NCI-H1105 treated with DMSO at 0.1 percent for 48 hours (cell line): ENCODE data around the gene HIVEP3.

Experiments used
- DNase-seq: peaks from one replicate; lab custom pipeline; 2025; lab: John Stamatoyannopoulos, UW

The HIVEP3 gene

GRCh38 chr1:41848216-41848952 is 70.3 kb downstream of the HIVEP3 start:
- DNase-seq = no peak

GRCh38 chr1:41847733-41848132 is 71.0 kb downstream of the HIVEP3 start:
- no peak for DNase-seq

DNA sequence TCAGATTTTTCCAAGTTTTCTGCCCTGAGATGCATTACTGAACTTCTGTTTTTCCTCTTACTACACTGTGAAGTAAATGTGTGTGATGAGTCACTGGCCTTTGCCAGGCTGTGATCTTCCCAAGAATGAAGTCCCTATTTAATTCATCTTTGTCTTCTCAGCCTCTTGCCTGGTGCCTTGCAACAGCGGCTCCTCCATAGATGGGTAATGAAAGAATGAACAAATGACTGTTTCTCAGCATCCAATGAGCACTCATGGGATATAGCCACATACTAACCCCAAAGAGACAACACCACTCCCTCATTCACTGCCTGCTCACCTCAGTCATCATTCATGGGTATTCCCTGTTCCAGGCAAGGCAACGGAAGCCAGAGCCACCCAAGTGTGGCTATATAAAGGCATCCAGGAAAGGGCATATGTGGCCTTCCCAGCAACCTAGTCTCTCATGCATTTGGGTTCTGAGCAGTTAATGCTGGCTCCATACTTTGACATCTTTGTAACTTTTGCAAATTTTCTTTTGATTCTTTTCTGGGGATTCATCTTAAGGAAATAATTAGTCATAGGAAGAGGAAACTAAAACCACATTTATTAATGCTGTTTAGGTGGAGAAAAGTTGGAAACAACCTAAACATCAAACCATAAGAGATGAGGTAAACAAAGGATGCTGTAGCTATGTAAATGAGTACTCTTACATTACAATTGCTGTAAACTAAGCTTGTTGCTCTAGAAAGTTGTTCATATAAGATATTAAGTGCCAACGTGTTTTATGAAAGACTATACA is 71.9 kb downstream of the HIVEP3 start:
- DNase-seq = no peak

DNA sequence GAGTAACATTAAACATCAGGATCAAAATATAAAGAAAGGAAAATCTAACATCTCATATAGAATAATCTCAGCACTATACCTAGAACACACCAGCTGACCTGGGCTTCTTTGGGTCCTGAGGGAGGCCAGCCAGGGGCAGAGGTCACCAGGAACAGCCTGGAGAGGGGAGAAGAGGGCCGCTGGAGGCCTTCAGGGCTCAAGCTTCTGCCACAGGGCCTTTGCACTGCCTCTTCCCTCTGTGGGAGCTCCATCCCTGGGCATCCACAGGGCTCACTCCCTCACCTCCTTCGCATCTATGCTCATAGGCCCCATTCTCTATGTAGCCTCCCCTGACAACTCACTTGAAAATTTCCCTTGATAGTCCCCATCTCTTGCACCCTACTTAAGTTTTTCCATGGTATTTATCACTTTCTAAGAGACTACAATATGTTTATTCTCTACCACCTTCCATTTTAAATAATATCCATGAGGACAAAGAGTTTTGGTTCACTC is 73.9 kb downstream of the HIVEP3 start:
- DNase-seq = no peak

DNA sequence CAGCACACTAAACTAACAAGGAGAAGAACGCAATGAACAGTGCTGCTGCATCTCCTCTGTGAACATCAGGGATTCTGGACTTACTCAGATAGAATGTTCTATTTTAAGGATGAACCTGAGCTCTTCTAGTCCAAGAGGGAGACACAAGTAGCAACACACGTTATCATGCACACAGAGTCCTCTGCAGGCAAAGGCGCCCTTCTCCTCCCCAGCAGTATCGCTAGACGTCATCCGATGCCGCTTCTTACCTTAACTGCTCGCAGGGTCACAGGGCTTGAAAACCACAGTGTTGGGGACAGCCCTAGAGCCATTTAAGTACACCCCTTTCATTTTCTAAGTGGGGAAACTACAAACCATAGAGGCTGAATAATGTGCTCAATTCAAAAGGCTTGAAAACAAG is 74.5 kb downstream of the HIVEP3 start:
- no peak for DNase-seq

GRCh38 chr1:41842993-41843755 is 75.5 kb downstream of the HIVEP3 start:
- no peak for DNase-seq

DNA sequence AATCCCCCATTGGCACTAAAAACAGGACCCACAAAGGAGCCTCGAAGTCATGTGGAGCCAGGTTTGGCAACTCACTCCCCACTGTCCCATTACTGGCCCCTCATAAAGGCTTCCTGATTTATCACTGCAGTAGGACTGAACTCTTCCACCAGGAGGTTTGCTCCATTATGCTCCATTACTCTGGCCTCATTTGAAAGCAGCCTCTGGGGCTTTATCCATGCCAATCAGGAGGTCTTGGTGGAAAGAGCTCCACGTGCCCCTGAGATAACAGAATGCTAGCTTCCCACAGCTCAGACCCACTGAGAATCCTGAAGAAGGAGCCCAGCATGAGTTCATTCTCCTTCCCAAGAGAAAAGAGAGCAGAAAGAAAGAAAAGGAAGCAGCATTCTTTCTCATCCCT is 76.4 kb downstream of the HIVEP3 start:
- no peak for DNase-seq

DNA sequence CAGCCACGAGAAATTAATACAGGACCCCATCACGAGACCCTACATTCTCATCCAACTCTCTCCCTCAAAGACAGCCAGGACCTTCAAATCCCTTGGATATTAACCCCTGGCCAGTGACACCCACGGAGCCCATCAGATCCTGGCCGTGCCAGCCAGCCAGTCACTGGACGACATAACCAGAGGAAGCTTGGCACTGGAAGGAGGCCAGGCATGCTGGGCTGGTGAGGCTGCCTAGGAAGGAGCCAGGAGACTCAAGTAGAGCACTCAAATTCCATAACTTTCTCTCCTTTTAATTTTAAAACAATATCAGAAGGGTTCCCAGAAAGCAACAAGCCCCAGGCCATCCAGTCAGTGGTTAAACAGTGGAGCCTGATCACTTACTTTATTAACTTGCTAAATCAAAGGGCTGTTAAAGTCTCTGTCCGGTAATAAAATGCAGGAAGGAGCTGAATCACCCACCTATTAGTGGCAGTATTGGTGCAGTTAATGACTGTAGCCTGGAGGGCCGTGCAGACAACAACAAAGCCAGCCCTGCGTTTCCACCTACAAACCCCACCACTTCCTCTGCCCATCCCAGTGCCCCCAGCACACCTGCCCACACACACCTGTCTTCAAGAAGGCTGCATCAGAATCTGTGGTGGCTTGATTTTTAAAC is 78.0 kb downstream of the HIVEP3 start:
- DNase-seq = no peak

DNA sequence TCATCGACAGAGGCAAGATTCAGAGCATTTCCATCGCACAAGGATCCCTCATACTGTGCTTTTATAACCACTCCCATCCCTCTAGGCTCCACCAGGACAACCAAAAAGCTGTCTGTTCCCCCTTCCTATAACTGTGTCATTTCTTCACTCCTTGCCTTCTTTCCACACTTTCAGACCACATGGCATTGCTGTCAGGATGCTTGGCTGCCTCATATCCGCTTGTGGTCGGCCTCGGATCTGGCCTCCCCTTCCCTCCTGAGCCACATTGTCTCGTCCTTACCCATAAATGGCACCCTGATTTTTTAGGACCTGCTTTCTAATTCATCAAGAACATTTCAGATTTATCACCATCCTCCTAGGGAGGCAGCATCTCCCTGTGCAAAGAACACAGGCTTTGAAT is 80.5 kb downstream of the HIVEP3 start:
- DNase-seq = no peak

GRCh38 chr1:41837691-41838090 is 81.0 kb downstream of the HIVEP3 start:
- DNase-seq = no peak

GRCh38 chr1:41835485-41835884 is 83.2 kb downstream of the HIVEP3 start:
- no peak for DNase-seq

- DNase-seq = no peak
Measured at GRCh38 chr1:41833519-41834000, 85.2 kb downstream of the HIVEP3 start.

DNA sequence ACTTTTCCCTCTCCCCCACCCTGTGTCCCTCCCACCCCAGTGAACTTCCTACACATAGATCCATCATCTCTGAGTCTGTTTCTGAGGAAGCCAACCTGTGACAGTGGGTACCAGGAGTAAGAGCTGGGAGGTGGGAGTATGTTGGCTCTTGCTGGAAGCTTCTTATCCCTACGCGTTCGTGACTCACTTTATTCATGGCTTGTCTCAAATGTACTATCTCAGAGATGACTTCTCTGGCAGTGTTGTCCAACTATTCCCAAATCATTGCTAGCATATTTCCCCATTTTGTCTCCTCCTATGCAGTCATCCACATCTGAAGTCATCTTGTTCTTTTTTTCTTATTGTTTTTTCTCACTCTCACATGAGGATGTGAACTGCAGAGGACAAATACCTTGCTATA is 88.0 kb downstream of the HIVEP3 start:
- no peak for DNase-seq

GRCh38 chr1:41827991-41828570 is 90.6 kb downstream of the HIVEP3 start:
- no peak for DNase-seq

DNA sequence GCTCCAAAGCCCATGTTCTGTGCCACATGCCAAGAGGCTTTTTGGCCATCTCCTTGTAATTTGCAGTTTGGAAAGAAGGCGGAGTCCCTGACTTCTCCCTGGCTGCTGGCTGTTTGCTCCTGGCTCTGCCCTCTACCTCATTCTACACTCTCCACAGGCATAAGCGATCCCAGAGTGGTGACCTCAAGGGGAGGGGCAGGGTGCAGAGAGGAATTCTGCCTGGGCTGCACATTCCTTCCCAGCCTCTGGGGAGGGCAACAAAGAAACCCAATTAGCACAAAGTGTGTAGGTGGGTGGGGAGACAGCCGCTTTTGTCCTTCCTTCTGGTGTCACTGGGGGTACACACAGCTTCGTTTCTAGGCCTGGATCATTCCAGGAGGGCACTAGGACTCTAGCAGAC is 95.3 kb downstream of the HIVEP3 start:
- DNase-seq = no peak

- no peak for DNase-seq
Measured at GRCh38 chr1:41822866-41823265, 95.9 kb downstream of the HIVEP3 start.

DNA sequence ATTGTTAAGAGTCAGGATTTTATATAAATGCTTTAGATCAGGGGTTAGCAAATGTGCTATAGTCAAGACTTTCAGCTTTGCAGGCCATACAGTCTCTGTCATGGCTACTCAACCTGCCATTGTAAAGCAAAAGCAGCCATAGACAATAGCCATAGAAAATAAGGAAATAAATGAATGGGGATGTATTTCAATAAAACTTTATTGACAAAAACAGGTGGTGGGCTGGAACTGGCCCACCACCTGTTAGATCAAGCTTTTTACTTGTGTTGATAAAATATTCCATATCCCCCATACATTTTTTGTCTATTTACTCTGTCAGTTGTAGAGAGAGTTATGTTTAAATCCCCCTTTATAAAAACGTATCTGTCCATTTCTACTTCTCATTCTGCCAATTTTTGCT is 98.9 kb downstream of the HIVEP3 start:
- no peak for DNase-seq

GRCh38 chr1:41819069-41819468 is 99.7 kb downstream of the HIVEP3 start:
- no peak for DNase-seq

DNA sequence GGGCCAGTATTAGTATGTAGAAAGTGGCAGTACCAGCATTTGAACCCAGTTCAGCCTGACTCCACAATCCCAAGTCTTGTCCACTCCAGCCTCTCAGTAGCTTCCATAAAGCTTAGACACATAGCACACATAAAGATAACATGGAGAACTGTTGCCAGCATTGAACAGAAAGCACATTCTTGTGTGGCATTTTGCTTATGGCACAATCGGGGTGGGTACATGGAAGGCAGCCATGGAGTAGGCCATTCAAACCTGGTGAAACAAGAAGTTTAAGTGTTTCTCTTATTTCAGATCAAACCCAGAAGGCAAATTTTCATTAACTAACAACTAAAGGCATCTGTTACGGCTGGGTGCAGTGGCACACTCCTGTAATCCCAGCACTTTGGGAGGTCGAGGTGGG is 102.7 kb downstream of the HIVEP3 start:
- DNase-seq = no peak

DNA sequence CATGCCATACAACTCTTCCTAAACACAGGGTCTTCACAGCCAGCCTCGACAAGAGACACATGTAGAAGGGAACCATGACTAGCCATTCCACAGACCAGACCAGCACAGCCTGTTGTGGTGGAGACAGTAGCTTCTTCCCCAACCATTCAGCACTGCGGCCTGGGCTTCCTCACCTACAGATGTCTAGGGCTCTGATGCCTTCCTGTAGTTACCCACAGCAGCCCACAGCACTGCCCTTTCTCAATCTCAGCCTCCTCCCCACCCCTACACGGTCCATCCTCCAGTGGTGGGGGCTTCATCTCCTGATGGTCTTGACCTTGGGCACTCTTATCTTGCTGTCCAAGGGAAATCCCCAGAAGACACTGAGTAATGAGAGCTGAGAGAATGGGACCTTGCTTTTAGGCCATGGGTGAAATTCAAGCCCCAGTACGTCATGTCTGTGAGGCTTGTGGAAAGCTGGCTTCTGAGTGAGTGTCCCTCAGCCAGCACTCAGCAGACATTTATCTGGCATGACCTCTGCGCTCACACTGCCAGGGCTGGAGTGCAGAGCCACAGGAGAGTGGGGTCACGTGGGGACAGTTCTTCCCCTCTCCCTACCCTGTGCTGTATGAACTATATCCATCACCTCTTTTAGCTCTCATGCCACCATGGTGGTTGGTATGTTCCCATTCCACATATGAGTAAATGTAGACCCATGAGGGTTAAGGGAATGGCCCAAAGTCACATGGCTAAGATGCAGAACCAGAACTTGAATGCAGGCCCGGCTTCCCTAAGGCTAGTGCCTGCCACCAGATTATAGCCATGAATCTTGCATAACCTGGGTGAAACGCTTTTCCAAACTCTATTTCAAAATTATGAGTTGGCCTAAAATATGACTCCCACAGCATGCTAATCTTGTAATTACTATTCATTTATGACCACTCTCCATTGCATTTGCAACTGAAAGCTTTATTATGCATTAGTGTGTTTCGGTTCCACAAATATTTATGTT is 104.7 kb downstream of the HIVEP3 start:
- no peak for DNase-seq
